Activated CD8-positive, alpha-beta memory T cell treated with anti-CD3 and anti-CD28 coated beads for 1 hour (primary cell): ENCODE results near the gene MVB12B.
A peak's percentile ranks its signal among the peaks of the same experiment; 100 is the strongest.

Experiments
- DNase-seq, 2 donors: peaks; one replicate each; pipeline ENCODE4 v3.0.0-alpha.2; 2020; ENCODE audit warnings: low read depth in 1 of 2; ENCODE audit errors: extremely low read depth in 1 of 2

Gene MVB12B

GRCh38 chr9:126380447-126380846, 53.8 kb downstream of the MVB12B start:
- DNase-seq: no peak

GRCh38 chr9:126381195-126381594, 54.6 kb downstream of the MVB12B start:
- no peak for DNase-seq

- DNase-seq: no peak
Observed at GRCh38 chr9:126383406-126384046, 56.9 kb downstream of the MVB12B start.

DNA sequence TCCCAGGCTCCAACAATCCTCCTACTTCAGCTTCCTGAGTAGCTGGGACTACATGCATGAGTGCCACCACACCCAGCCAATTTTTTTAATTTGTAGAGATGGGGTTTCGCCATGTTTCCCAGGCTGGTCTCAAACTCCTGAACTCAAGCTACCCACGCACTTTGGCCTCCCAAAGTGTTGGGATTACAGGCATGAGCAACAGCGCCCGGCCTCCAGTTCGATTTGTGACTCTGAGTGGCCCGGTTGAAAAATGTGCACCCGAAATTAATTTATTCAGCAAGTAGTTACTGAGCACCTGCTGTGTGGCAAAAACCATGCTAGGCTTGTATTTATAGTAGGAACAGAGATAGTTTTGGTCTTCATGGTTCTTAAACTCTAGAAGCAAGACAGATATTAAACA, 58.3 kb downstream of the MVB12B start:
- DNase-seq: no peak

GRCh38 chr9:126386088-126386487, 59.5 kb downstream of the MVB12B start:
- DNase-seq: no peak

DNA sequence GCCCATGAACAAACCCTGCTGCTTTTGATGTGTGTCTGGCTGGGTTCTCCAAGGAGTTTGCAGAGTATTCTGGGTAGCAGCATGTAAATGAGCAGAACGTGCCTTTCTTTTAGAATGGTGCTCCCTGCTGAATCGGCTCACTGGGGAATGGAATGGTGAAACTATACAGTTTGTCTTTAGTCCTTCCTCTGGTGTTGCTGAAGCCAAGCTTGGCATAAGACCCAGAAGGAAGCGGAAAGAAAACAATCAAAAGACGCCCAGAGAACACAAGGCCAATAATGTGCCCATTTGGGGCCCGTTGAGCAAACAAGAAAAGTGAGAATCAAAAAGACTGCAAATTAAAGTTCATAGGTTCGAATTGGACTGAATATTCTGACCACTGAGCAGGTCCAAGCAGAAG, 60.1 kb downstream of the MVB12B start:
- DNase-seq: no peak

GRCh38 chr9:126388964-126389708, 62.5 kb downstream of the MVB12B start:
- DNase-seq: no peak

DNA sequence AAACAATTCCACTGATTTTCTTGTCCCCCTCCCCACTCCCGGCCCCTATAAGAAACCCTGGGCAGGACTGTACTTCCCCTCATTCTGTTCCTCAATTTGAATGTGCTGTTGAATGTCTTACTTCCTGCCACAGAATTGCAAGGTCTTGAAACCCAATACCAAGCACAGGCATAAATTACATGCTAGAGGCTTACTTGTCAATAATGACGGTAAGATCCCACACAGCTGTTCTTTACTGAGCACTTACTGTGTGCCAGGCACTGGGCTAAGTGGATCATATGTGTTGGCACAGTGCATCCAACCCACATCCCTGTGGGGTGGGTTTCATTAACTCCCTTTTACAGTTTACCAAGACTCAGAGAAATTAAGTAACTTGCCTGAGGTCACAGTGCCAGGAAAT, 63.4 kb downstream of the MVB12B start:
- no peak for DNase-seq

- DNase-seq: no peak
Observed at GRCh38 chr9:126390923-126391322, 64.3 kb downstream of the MVB12B start.

GRCh38 chr9:126391713-126392661, 65.4 kb downstream of the MVB12B start:
- no peak for DNase-seq

GRCh38 chr9:126392662-126393371, 66.2 kb downstream of the MVB12B start:
- DNase-seq: no peak

GRCh38 chr9:126393876-126394275, 67.2 kb downstream of the MVB12B start:
- no peak for DNase-seq

DNA sequence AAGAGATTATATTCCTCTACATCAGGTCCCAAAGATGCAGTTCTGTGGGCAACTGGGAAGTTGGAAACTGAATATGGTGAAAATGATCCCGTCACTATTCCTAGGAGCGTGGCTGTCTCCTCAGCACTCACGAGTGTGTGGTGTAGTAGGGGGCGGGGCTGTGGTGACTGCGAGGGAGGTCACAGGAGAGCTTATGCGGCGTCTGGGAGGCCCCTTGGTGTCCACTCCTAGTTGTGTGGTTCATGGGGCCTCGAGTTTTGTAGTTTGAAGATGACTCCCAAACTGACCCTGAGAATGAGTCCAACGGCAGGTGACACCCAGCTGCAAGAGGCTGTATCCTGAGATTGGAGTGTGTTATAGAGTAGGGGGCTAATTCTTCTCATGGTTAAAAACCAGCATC, 68.2 kb downstream of the MVB12B start:
- DNase-seq: no peak

DNA sequence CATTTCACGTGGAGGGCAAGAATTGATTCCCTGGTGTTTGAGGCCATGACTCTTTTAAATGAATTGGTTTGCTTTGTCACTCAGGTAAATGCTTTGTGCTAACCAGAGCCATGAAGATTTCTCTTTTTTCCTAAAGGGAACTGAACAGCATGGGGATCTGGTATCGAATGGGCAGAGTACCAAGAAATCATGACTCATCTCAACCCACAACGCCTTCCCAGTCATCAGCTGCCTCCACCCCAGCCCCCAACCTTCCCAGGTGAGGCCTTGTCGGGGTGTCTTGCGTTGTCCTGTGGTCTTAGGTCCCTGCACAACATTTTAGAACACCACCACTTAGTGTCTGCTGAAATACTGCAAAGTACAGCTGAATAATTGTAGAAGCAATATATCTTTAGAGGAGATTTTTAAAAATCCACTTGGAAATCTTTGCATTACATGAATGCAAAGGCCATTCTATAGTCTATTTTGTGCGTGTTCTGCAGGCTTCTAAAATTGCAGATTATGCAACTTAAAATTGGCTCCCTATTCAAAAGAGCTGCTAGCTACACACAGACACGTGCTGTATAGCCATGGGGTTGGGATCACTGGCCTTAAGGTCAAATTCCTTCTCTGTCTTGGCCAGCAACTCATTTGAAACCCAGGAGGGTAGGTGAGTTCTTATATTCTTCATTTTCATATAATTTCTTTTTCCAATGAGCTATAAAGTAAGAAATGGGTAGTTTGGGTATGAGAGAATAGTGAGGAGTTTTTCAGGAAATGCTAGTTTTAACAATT, 69.0 kb downstream of the MVB12B start:
- DNase-seq: no peak

- peak; percentile 30 to 66 for DNase-seq
Observed at GRCh38 chr9:126397056-126397455, 70.4 kb downstream of the MVB12B start.

DNA sequence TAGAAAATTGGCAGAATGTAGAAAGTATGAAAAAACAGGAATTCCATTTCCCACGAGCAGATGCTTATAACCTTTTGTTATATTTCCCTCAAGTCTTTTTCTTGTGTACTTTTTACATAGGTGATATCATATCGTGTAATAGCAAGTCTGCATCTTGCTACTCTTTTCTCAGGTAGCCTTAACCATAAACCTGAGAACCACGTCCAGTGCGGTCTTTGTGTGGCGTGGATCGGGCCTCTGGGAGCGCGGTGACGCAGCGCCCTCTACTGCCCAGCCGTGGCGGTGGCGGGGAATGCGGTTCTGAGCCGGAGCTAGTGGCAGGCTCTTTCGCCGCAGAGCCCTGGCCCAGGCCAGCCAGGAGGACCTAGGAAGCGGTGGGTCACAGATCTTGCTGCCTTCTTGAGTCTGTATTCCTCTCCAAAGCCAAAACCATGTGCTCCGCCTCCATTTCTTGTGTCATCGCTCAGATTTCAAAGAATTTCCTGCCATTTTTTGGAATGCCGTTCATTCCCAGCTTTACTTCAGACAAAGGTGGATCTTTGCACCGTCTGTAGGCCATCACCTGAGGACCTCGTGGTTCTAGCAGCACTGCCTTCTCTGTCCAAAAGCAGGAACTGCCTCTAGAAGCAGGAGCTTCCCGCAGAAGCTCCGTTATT, 71.9 kb downstream of the MVB12B start:
- peak; percentile 37 to 65 for DNase-seq

DNA sequence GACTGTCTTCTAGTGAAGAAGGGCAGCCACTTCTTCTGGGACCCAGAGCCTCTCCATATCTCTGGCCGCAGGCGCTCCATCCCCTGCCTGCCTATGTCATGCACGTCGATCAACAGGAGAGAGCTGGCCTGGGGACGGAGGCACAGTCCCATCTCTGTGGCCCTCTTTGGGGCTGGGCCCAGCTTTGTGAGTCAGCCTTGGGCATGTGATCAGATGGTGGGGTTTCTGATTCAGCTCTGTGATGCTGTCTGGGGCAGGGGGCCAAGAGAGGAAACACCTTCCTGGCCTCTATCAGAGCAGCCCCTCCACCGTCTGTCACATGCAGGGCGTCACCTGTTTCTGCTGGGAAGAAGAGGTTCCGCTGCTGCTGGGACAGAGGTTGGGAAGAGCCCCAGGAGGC, 72.6 kb downstream of the MVB12B start:
- DNase-seq: no peak

DNA sequence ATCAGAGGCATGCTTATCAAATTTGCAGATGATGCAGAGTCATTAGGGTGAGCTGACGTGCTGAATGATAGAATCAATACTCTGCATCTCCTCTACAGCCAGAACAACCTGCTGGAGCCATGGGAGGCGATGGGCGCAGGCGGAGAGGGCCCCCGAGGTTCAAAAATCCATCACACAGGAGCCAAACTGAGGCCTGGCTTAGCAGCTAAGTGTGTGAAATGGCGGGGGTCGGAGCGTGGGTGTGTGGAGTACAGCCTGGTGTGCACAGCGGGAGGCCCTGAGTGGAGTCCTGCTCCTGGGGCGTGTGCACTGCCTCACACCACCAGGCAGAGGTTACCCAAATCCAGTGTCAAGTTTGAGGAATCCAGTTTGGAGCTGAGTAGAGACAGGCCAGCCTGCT, 73.2 kb downstream of the MVB12B start:
- no peak for DNase-seq

GRCh38 chr9:126400571-126400970, 73.9 kb downstream of the MVB12B start:
- DNase-seq: no peak

DNA sequence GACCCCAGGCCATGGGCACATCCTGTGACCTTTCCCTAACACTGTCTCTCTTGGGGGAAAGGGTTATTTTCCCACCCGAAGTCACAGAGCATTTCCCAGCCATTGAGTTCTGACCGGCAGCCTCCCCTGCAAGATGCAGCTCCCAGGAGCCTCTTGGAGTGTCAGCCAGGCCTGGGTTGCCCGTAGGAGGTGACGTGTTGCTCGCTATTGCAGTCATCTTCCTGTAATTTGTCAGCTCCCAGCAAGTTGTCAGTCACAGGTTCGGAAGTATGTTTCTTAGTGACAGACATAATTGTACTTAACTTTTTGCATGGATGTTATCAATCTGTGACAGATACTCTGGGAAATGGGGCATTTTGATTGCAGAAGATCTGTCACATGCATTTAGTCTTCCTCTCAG, 74.5 kb downstream of the MVB12B start:
- DNase-seq: no peak
